ENCODE measurements around the gene SMPD1.

- no peak for TF ChIP-seq POLR2A (IDR thresholded peaks at IDR 0.05; ENCODE audit: low read length)
- TF ChIP-seq GATA1 (IDR thresholded peaks at IDR 0.05; ENCODE audit: low read depth, low read length), result no peak
These were observed 1.4 kb downstream of the SMPD1 start for GRCh38 chr11:6391537-6392134.
